ENCODE data around the gene KIAA1328. TPM values are rescaled to one million over a fixed set of nuclear protein-coding genes. Genes with fewer than 3 reads are reported as not detected.

KIAA1328 gene
- total and polyA plus RNA-seq, 4 experiments from 2014 or later, result 6.9 to 15.7 (median 12.8) TPM

DNA sequence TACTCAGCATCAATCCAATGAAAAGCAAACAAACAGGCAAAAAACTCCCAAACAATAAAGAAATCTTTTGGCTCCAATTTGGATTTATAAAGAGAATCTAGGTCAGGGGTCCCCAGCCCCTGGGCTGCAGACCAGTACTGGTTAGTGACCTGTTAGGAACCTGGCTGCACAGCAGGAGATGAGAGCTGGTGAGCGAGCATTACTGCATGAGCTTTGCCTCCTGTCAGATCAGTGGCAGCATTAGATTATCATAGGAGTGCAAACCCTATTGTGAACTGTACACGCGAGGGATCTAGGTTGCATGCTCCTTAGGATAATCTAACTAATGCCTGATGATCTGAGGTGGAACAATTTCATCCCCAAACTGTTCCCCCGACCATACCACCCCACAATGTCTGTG lies 102.2 kb downstream of the KIAA1328 start:
- H3K4me3 ChIP-seq (ENCODE audit: low read length in 2 of 2), result no peak overlapping the region

DNA sequence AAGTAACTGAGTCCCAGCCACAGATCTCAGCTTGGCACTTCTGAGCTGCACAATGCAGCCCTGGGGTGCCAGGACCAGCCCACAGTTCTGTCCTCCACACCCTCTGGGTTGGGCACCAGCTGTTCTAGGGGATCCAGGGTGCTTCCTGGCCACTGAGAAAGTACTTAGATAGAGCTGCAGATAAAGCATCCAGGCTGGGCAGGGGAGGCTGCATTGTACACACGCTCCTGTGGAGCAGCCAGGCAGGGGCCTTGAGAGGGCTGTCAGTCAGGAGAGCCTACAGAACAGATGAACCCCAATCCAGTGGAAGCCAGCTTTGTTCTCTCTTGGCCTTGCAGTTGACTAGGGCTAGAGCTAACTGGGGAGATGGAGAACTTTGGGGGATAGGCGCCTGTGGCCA lies 104.6 kb downstream of the KIAA1328 start:
- Mint-ChIP-seq H3K4me1 (peaks cover 0 to 3% (median 0%) of the 10 kb centered on the region in 4 donors), H3K9me3 (peaks cover 4 to 30% (median 24%) of the 10 kb centered on the region in 8 donors), H3K4me3 (no peak overlapping the region), H3K27me3 (no peaks in the 10 kb centered on the region), H3K27ac (no peak overlapping the region), H3K36me3 (peaks cover 33 to 52% of the 10 kb centered on the region in 2 donors)
- ChIA-PET POLR2A (ENCODE audit: partially characterized antibody) (no interaction called here), CTCF (ENCODE audit: partially characterized antibody) (no interaction called here)
- Histone ChIP-seq H3K27me3 (ENCODE audit: insufficient read depth, low read length) (no peaks in the 10 kb centered on the region), H3K4me1 (ENCODE audit: insufficient read depth, low read length) (no peaks in the 10 kb centered on the region), H3K9me3 (ENCODE audit: control insufficient read depth in 1 of 2, low read length in 2 of 2) (no peaks in the 10 kb centered on the region), H3K4me3 (ENCODE audit: low read length in 2 of 2) (no peak overlapping the region), H3K36me3 (ENCODE audit: insufficient read depth, low read length) (no peaks in the 10 kb centered on the region), H3K27ac (ENCODE audit: low read depth, low read length) (no peak overlapping the region)
- intact Hi-C loops (cut with micrococcal nuclease), result no loop called here
- DNase-seq, result no peak

More for the DNA sequence above, 102.2 kb downstream of the KIAA1328 start:
- H3K36me3 Mint-ChIP-seq, result peaks cover 16 to 32% of the 10 kb centered on the region in 2 donors
- peaks cover 0 to 1% (median 0%) of the 10 kb centered on the region in 4 donors for H3K4me1 Mint-ChIP-seq
- H3K4me3 Mint-ChIP-seq, result no peak overlapping the region
- Histone ChIP-seq H3K27ac (ENCODE audit: low read depth, low read length) (no peak overlapping the region), H3K27me3 (ENCODE audit: insufficient read depth, low read length) (no peaks in the 10 kb centered on the region), H3K36me3 (ENCODE audit: insufficient read depth, low read length) (no peaks in the 10 kb centered on the region), H3K4me1 (ENCODE audit: insufficient read depth, low read length) (no peaks in the 10 kb centered on the region), H3K9me3 (ENCODE audit: control insufficient read depth in 1 of 2, low read length in 2 of 2) (no peaks in the 10 kb centered on the region)
- H3K27me3 Mint-ChIP-seq, result no peaks in the 10 kb centered on the region
- H3K9me3 Mint-ChIP-seq, result peaks cover 0 to 10% (median 5%) of the 10 kb centered on the region in 8 donors
- intact Hi-C loops (cut with micrococcal nuclease), result no loop called here
- POLR2A ChIA-PET (ENCODE audit: partially characterized antibody), result no interaction called here
- H3K27ac Mint-ChIP-seq, result no peak overlapping the region
- DNase-seq, result no peak
- CTCF ChIA-PET (ENCODE audit: partially characterized antibody), result no interaction called here

DNA sequence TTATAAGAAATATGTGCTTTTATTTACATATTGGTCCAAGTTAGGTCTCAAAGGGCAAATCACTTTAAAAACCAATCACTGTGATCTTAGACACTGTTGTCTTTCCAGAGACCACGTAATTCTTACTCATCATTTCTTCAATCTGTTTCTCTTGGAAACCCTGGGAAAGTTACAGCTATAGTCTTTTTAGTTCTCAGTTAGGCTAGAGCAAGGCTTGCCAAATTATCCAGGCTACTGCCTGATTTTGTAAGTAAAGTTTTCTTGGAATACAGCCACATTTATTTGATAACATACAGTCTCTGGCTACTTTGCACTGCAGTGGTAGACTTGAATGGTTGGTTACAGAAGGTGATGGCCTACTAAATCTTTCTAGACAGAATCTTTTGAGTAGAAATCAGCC lies 106.0 kb downstream of the KIAA1328 start:
- no peaks in the 10 kb centered on the region for H3K9me3 ChIP-seq (ENCODE audit: control insufficient read depth in 1 of 2, low read length in 2 of 2)
- no peak overlapping the region for H3K27ac ChIP-seq (ENCODE audit: low read depth, low read length)
- Mint-ChIP-seq H3K4me3 (no peak overlapping the region), H3K9me3 (peaks cover 4 to 35% (median 29%) of the 10 kb centered on the region in 8 donors), H3K27ac (no peak overlapping the region), H3K4me1 (peaks cover 0 to 3% (median 0%) of the 10 kb centered on the region in 4 donors), H3K36me3 (peaks cover 40 to 56% of the 10 kb centered on the region in 2 donors), H3K27me3 (no peaks in the 10 kb centered on the region)
- ChIA-PET POLR2A (ENCODE audit: partially characterized antibody) (no interaction called here), CTCF (ENCODE audit: partially characterized antibody) (no interaction called here)
- DNase-seq, result no peak
- intact Hi-C loops (cut with micrococcal nuclease), result no loop called here
- H3K36me3 ChIP-seq (ENCODE audit: insufficient read depth, low read length), result no peaks in the 10 kb centered on the region
- no peak overlapping the region for H3K4me3 ChIP-seq (ENCODE audit: low read length in 2 of 2)
- H3K4me1 ChIP-seq (ENCODE audit: insufficient read depth, low read length), result no peaks in the 10 kb centered on the region
- no peaks in the 10 kb centered on the region for H3K27me3 ChIP-seq (ENCODE audit: insufficient read depth, low read length)

DNA sequence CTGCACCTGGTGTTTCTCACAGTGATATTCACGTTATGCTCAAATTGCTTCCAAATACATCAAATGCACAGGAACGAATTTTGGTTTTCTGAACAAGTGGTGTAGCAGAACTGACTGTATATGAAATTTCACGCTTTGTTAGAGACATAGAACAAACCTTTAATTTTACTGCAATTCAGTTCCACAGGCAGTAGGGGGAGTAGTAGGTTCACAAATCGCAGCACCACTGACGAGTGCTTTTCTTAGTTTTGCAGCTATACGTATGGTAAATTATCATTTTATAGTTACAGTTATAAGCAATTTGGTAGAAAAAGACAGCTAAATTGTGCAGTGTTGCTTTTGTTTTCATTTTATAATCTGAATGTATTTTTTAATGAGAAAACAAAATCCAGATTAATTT lies 113.3 kb downstream of the KIAA1328 start:
- no peak overlapping the region for H3K27ac Mint-ChIP-seq
- ChIA-PET CTCF (ENCODE audit: partially characterized antibody) (no interaction called here), POLR2A (ENCODE audit: partially characterized antibody) (no interaction called here)
- no peaks in the 10 kb centered on the region for H3K27me3 ChIP-seq (ENCODE audit: insufficient read depth, low read length)
- H3K27ac ChIP-seq (ENCODE audit: low read depth, low read length), result no peak overlapping the region
- H3K9me3 ChIP-seq (ENCODE audit: control insufficient read depth in 1 of 2, low read length in 2 of 2), result no peaks in the 10 kb centered on the region
- peaks cover 0 to 1% (median 0%) of the 10 kb centered on the region in 4 donors for H3K4me1 Mint-ChIP-seq
- H3K36me3 ChIP-seq (ENCODE audit: insufficient read depth, low read length), result no peaks in the 10 kb centered on the region
- H3K4me3 ChIP-seq (ENCODE audit: low read length in 2 of 2), result no peak overlapping the region
- no peaks in the 10 kb centered on the region for H3K27me3 Mint-ChIP-seq
- H3K9me3 Mint-ChIP-seq, result peaks cover 0 to 16% (median 12%) of the 10 kb centered on the region in 8 donors
- H3K4me1 ChIP-seq (ENCODE audit: insufficient read depth, low read length), result no peaks in the 10 kb centered on the region
- peaks cover 21 to 32% of the 10 kb centered on the region in 2 donors for H3K36me3 Mint-ChIP-seq
- intact Hi-C loops (cut with micrococcal nuclease), result no loop called here
- H3K4me3 Mint-ChIP-seq, result no peak overlapping the region
- peak in 2 of 5 donors; percentile 1 to 6 for DNase-seq

DNA sequence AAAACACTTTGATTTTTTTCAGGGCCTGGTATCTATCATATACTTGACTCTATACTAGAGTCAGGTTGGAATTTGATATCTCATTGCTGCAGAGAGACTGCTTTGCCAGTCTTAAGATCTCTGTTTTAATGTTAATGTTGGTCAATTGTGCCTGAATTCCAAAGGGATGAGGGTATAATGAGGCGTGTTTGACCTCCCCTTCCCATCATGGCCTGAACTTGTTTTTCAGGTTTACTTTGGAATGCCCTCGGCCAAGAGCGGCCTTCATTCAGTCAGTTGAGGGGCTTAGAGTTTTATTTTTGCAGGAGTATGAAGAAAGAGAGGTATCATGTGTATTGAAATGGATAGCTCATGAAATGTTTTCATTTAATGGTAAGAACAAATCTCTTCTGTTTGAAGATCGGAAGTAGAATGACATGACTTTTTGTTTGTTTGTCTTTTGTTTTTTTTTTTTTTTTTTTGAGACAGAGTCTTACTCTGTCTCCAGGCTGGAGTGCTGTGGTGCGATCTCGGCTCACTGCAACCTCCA lies 119.0 kb downstream of the KIAA1328 start:
- H3K27me3 Mint-ChIP-seq, result no peaks in the 10 kb centered on the region
- no peak overlapping the region for H3K4me3 ChIP-seq (ENCODE audit: low read length in 2 of 2)
- H3K27ac Mint-ChIP-seq, result no peak overlapping the region
- no peaks in the 10 kb centered on the region for H3K9me3 ChIP-seq (ENCODE audit: control insufficient read depth in 1 of 2, low read length in 2 of 2)
- no peak overlapping the region for H3K27ac ChIP-seq (ENCODE audit: low read depth, low read length)
- no peaks in the 10 kb centered on the region for H3K36me3 ChIP-seq (ENCODE audit: insufficient read depth, low read length)
- peaks cover 0 to 1% (median 0%) of the 10 kb centered on the region in 4 donors for H3K4me1 Mint-ChIP-seq
- ChIA-PET CTCF (ENCODE audit: partially characterized antibody) (no interaction called here), POLR2A (ENCODE audit: partially characterized antibody) (no interaction called here)
- H3K27me3 ChIP-seq (ENCODE audit: insufficient read depth, low read length), result no peaks in the 10 kb centered on the region
- DNase-seq, result no peak
- intact Hi-C loops (cut with micrococcal nuclease), result no loop called here
- no peaks in the 10 kb centered on the region for H3K9me3 Mint-ChIP-seq
- H3K4me3 Mint-ChIP-seq, result no peak overlapping the region
- peaks cover 9 to 18% of the 10 kb centered on the region in 2 donors for H3K36me3 Mint-ChIP-seq
- no peaks in the 10 kb centered on the region for H3K4me1 ChIP-seq (ENCODE audit: insufficient read depth, low read length)

DNA sequence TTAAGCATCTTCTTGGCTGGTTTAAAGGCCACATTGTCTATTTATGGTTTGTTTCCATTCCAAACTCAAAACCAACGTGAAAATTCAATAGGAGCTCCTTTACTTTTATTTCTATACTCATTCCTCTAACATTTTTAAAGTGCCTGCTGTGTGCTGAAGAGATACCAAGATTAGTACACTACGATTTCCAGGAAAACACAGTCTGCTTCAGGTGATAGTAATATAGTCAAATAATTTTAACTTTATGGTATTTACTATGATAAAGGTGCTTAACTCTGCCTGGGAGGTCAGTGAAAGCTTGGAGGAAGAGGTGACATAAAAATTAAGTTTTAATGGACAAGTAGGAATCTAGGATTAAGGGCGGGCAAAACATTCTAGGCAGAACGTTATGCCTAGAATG lies 121.4 kb downstream of the KIAA1328 start:
- Mint-ChIP-seq H3K27ac (no peak overlapping the region), H3K4me1 (no peaks in the 10 kb centered on the region), H3K36me3 (peaks cover 9 to 23% of the 10 kb centered on the region in 2 donors), H3K27me3 (no peaks in the 10 kb centered on the region), H3K4me3 (no peak overlapping the region), H3K9me3 (no peaks in the 10 kb centered on the region)
- intact Hi-C loops (cut with micrococcal nuclease), result no loop called here
- ChIA-PET CTCF (ENCODE audit: partially characterized antibody) (no interaction called here), POLR2A (ENCODE audit: partially characterized antibody) (no interaction called here)
- H3K27ac ChIP-seq (ENCODE audit: low read depth, low read length), result no peak overlapping the region
- H3K9me3 ChIP-seq (ENCODE audit: control insufficient read depth in 1 of 2, low read length in 2 of 2), result no peaks in the 10 kb centered on the region
- no peak for DNase-seq
- no peaks in the 10 kb centered on the region for H3K36me3 ChIP-seq (ENCODE audit: insufficient read depth, low read length)
- H3K27me3 ChIP-seq (ENCODE audit: insufficient read depth, low read length), result no peaks in the 10 kb centered on the region
- no peak overlapping the region for H3K4me3 ChIP-seq (ENCODE audit: low read length in 2 of 2)
- H3K4me1 ChIP-seq (ENCODE audit: insufficient read depth, low read length), result no peaks in the 10 kb centered on the region

DNA sequence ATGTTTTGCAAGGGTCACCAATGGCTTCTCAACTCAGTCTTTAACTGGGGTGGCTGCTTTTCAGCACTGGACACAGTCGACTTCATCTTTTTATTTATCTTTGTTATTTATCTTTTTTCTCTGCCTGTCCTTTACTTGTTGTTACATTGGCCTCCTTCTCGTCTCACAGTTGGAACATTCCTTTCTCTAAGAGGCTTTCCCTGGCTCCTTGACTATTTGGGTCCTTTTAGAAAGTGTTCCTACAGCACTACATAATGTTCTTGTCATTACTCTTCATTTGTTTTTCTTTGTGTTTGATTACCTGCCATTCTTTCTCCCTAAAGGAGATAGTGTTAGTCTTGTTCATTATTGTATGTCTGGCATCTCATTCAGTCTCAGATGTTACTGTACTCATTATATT lies 122.0 kb downstream of the KIAA1328 start:
- intact Hi-C loops (cut with micrococcal nuclease), result no loop called here
- H3K27ac Mint-ChIP-seq, result no peak overlapping the region
- H3K4me1 Mint-ChIP-seq, result no peaks in the 10 kb centered on the region
- Histone ChIP-seq H3K36me3 (ENCODE audit: insufficient read depth, low read length) (no peaks in the 10 kb centered on the region), H3K9me3 (ENCODE audit: control insufficient read depth in 1 of 2, low read length in 2 of 2) (no peaks in the 10 kb centered on the region), H3K27me3 (ENCODE audit: insufficient read depth, low read length) (no peaks in the 10 kb centered on the region), H3K27ac (ENCODE audit: low read depth, low read length) (no peak overlapping the region), H3K4me3 (ENCODE audit: low read length in 2 of 2) (no peak overlapping the region), H3K4me1 (ENCODE audit: insufficient read depth, low read length) (no peaks in the 10 kb centered on the region)
- H3K36me3 Mint-ChIP-seq, result peaks cover 8 to 30% of the 10 kb centered on the region in 2 donors
- no peaks in the 10 kb centered on the region for H3K9me3 Mint-ChIP-seq
- DNase-seq, result no peak
- ChIA-PET POLR2A (ENCODE audit: partially characterized antibody) (no interaction called here), CTCF (ENCODE audit: partially characterized antibody) (no interaction called here)
- no peaks in the 10 kb centered on the region for H3K27me3 Mint-ChIP-seq
- no peak overlapping the region for H3K4me3 Mint-ChIP-seq

DNA sequence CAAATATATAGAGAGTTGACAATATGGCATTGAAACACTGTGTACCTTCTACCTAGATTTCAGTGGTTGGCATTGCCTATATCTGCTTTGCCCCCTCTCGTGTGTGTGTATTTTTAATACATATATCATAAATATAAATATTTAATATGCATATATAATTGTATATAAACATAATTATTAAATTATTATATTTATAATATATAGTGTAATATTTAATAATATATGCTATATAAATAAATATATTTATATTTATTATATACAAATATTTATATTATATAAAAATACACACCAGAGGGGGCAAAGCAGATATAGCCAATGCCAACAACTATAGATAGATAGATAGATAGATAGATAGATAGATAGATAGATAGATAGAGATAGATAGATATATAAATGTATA lies 124.1 kb downstream of the KIAA1328 start:
- Histone ChIP-seq H3K9me3 (ENCODE audit: control insufficient read depth in 1 of 2, low read length in 2 of 2) (no peaks in the 10 kb centered on the region), H3K27me3 (ENCODE audit: insufficient read depth, low read length) (no peaks in the 10 kb centered on the region), H3K4me3 (ENCODE audit: low read length in 2 of 2) (no peak overlapping the region), H3K36me3 (ENCODE audit: insufficient read depth, low read length) (no peaks in the 10 kb centered on the region), H3K27ac (ENCODE audit: low read depth, low read length) (no peak overlapping the region), H3K4me1 (ENCODE audit: insufficient read depth, low read length) (no peaks in the 10 kb centered on the region)
- peaks cover 19 to 31% of the 10 kb centered on the region in 2 donors for H3K36me3 Mint-ChIP-seq
- ChIA-PET CTCF (ENCODE audit: partially characterized antibody) (no interaction called here), POLR2A (ENCODE audit: partially characterized antibody) (no interaction called here)
- H3K27me3 Mint-ChIP-seq, result no peaks in the 10 kb centered on the region
- peaks cover 2 to 13% (median 4%) of the 10 kb centered on the region in 8 donors for H3K9me3 Mint-ChIP-seq
- H3K27ac Mint-ChIP-seq, result no peak overlapping the region
- H3K4me1 Mint-ChIP-seq, result no peaks in the 10 kb centered on the region
- intact Hi-C loops (cut with micrococcal nuclease), result no loop called here
- H3K4me3 Mint-ChIP-seq, result no peak overlapping the region
- no peak for DNase-seq
